NB4 (cell line): Measurements from ENCODE around the gene KLC3.

Source experiments
- POLR2A ChIP-seq: IDR thresholded peaks from 2 replicates; pipeline ENCODE4 v1.6.1; 2011; ENCODE audit warnings: mild to moderate bottlenecking; ENCODE audit not compliant: insufficient read length; ENCODE audit errors: extremely low read depth
- TF ChIP-seq, protein P1 (sequence below): IDR thresholded peaks from one replicate; pipeline ENCODE4 v1.5.1; 2012; ENCODE audit warnings: low read depth, low read length

DNA sequence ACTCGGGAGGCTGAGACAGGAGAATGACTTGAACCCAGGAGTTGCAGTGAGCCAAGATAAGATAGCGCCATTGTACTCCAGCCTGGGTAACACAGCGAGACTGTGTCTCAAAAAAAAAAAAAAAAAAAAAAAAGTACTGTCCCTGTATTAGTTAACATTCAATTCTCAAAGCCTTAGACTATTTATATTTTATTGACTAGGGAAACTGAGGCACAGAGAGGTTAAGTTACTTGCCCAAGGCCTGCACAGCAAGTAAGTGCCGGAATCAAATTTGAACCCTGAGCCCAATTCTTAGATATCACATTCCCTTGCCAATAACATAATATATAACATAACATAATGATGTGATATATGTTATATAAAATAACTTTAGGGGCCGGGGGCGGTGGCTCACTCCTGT, 921 bp upstream of the KLC3 start:
- no peak for TF ChIP-seq POLR2A
- TF ChIP-seq, protein P1, sequence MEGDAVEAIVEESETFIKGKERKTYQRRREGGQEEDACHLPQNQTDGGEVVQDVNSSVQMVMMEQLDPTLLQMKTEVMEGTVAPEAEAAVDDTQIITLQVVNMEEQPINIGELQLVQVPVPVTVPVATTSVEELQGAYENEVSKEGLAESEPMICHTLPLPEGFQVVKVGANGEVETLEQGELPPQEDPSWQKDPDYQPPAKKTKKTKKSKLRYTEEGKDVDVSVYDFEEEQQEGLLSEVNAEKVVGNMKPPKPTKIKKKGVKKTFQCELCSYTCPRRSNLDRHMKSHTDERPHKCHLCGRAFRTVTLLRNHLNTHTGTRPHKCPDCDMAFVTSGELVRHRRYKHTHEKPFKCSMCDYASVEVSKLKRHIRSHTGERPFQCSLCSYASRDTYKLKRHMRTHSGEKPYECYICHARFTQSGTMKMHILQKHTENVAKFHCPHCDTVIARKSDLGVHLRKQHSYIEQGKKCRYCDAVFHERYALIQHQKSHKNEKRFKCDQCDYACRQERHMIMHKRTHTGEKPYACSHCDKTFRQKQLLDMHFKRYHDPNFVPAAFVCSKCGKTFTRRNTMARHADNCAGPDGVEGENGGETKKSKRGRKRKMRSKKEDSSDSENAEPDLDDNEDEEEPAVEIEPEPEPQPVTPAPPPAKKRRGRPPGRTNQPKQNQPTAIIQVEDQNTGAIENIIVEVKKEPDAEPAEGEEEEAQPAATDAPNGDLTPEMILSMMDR: no peak
